NCI-H1436 treated with DMSO at 0.1 percent for 48 hours (cell line): ENCODE data around the gene TTC28.

Experiments used
- DNase-seq: peaks from one replicate; lab custom pipeline; 2025; lab: John Stamatoyannopoulos, UW

Gene TTC28

GRCh38 chr22:28051091-28051786 is 628.4 kb downstream of the TTC28 start:
- DNase-seq: no peak

GRCh38 chr22:28048529-28048928 is 631.1 kb downstream of the TTC28 start:
- no peak for DNase-seq

GRCh38 chr22:28047740-28048139 is 631.9 kb downstream of the TTC28 start:
- DNase-seq: no peak

GRCh38 chr22:28046100-28046499 is 633.5 kb downstream of the TTC28 start:
- no peak for DNase-seq

- no peak for DNase-seq
Measured at GRCh38 chr22:28044546-28045173, 635.0 kb downstream of the TTC28 start.

- DNase-seq: no peak
Measured at GRCh38 chr22:28043266-28043665, 636.4 kb downstream of the TTC28 start.

GRCh38 chr22:28034760-28035401 is 644.8 kb downstream of the TTC28 start:
- DNase-seq: peak; percentile 90

GRCh38 chr22:28034145-28034759 is 645.4 kb downstream of the TTC28 start:
- no peak for DNase-seq

- peak; percentile 89 for DNase-seq
Measured at GRCh38 chr22:28032861-28033260, 646.8 kb downstream of the TTC28 start.

GRCh38 chr22:28031383-28031922 is 648.2 kb downstream of the TTC28 start:
- DNase-seq: no peak

GRCh38 chr22:28030473-28030872 is 649.2 kb downstream of the TTC28 start:
- no peak for DNase-seq

- no peak for DNase-seq
Measured at GRCh38 chr22:28029956-28030355, 649.7 kb downstream of the TTC28 start.

- peak; percentile 40 for DNase-seq
Measured at GRCh38 chr22:28029201-28029948, 650.3 kb downstream of the TTC28 start.

- DNase-seq: no peak
Measured at GRCh38 chr22:28027453-28028448, 651.9 kb downstream of the TTC28 start.

GRCh38 chr22:28025866-28026575 is 653.6 kb downstream of the TTC28 start:
- DNase-seq: no peak

- no peak for DNase-seq
Measured at GRCh38 chr22:28025333-28025732, 654.3 kb downstream of the TTC28 start.

- no peak for DNase-seq
Measured at GRCh38 chr22:28024422-28024888, 655.2 kb downstream of the TTC28 start.

- no peak for DNase-seq
Measured at GRCh38 chr22:28023774-28024173, 655.9 kb downstream of the TTC28 start.

GRCh38 chr22:28023036-28023435 is 656.6 kb downstream of the TTC28 start:
- DNase-seq: no peak
